HepG2 (cell line): ENCODE results near the gene CDR2L.

Experiments
- HNRNPLL ChIP-seq: fragments of 200-400 bp; formaldehyde crosslinking; IDR thresholded peaks from 2 replicates; pipeline ENCODE4 v1.6.1; 2017; ENCODE audit warnings: mild to moderate bottlenecking, low read depth, low read length; ENCODE audit not compliant: poor library complexity, severe bottlenecking
- MAFK ChIP-seq, 2 experiments: IDR thresholded peaks in 1 of 2; conservative IDR thresholded peaks in 1 of 2; 2 replicates each; pipeline ENCODE4 v1.6.1; 2011; ENCODE audit warnings: improper control_type of control experiment in 2 of 2, low read length in 2 of 2
- NRL ChIP-seq: sonication (generic); formaldehyde crosslinking; IDR thresholded peaks from 2 replicates; pipeline ENCODE4 v1.5.0; 2020; ENCODE audit warnings: missing genetic modification reagents, mild to moderate bottlenecking, moderate library complexity, borderline replicate concordance
- PRDM10 ChIP-seq: sonication (generic); formaldehyde crosslinking; IDR thresholded peaks from 2 replicates; pipeline ENCODE4 v1.4.0; 2020; ENCODE audit warnings: low read depth, missing genetic modification reagents
- SMARCE1 ChIP-seq: fragments of 450-650 bp; IDR thresholded peaks from 2 replicates; pipeline ENCODE4 v1.6.1; 2017; ENCODE audit warnings: borderline replicate concordance
- TCF12 ChIP-seq, 2 experiments: fragments of 450-650 bp in 1 of 2; sonication (generic) in 1 of 2; formaldehyde crosslinking in 1 of 2; IDR thresholded peaks; 2 replicates each; pipeline versions ENCODE4 v1.6.1 to v1.8.0; 2017 to 2022; ENCODE audit warnings: antibody characterized with exemption in 1 of 2, mild to moderate bottlenecking in 1 of 2, missing genetic modification reagents in 1 of 2, moderate library complexity in 1 of 2
- ZNF335 ChIP-seq: sonication (generic); formaldehyde crosslinking; IDR thresholded peaks from 2 replicates; pipeline ENCODE4 v1.4.0; 2020; ENCODE audit warnings: missing genetic modification reagents
- ZNF777 ChIP-seq: sonication (generic); formaldehyde crosslinking; IDR thresholded peaks from 2 replicates; pipeline ENCODE4 v1.4.0; 2020; ENCODE audit warnings: missing genetic modification reagents

- TF ChIP-seq MAFK (conservative IDR thresholded peaks at IDR 0.05 in 1 of 2, IDR thresholded peaks at IDR 0.05 in 1 of 2; ENCODE audit: low read length in 2 of 2) (no peak), SMARCE1 (no peak), ZNF335 (CRISPR knock-in tag) (no peak), TCF12 (IDR thresholded peaks at IDR 0.05) (no peak), TCF12 (CRISPR knock-in tag; IDR thresholded peaks at IDR 0.05) (no peak), NRL (CRISPR knock-in tag) (no peak), ZNF777 (CRISPR knock-in tag) (no peak), PRDM10 (CRISPR knock-in tag) (no peak), HNRNPLL (no peak)
Observed at GRCh38 chr17:74954115-74954514, 33.3 kb upstream of the CDR2L start.
